IMR-90 (cell line): ENCODE measurements around the gene CYP2R1.

Experiments used
- CEBPB ChIP-seq: IDR thresholded peaks from 2 replicates; pipeline ENCODE4 v1.6.1; 2012; ENCODE audit warnings: low read depth, low read length, improper control_type of control experiment
- CHD1 ChIP-seq: IDR thresholded peaks from 2 replicates; pipeline ENCODE4 v1.6.1; 2012; ENCODE audit warnings: low read depth, low read length, improper control_type of control experiment
- MAFK ChIP-seq: IDR thresholded peaks from 2 replicates; pipeline ENCODE4 v1.6.1; 2012; ENCODE audit warnings: low read depth, low read length, improper control_type of control experiment
- RFX5 ChIP-seq: IDR thresholded peaks from 2 replicates; pipeline ENCODE4 v1.8.0; 2012; ENCODE audit warnings: low read depth, mild to moderate bottlenecking, low read length, moderate library complexity
- SMC3 ChIP-seq: fragments of 150-350 bp; IDR thresholded peaks from 2 replicates; pipeline ENCODE4 v1.6.1; 2016; ENCODE audit warnings: low read depth, mild to moderate bottlenecking, antibody characterized with exemption, low read length, moderate library complexity
- TF ChIP-seq, protein P1 (sequence below): conservative IDR thresholded peaks from 2 replicates; pipeline ENCODE4 v1.5.1; 2012; ENCODE audit warnings: mild to moderate bottlenecking, low read depth, low read length, improper control_type of control experiment

DNA sequence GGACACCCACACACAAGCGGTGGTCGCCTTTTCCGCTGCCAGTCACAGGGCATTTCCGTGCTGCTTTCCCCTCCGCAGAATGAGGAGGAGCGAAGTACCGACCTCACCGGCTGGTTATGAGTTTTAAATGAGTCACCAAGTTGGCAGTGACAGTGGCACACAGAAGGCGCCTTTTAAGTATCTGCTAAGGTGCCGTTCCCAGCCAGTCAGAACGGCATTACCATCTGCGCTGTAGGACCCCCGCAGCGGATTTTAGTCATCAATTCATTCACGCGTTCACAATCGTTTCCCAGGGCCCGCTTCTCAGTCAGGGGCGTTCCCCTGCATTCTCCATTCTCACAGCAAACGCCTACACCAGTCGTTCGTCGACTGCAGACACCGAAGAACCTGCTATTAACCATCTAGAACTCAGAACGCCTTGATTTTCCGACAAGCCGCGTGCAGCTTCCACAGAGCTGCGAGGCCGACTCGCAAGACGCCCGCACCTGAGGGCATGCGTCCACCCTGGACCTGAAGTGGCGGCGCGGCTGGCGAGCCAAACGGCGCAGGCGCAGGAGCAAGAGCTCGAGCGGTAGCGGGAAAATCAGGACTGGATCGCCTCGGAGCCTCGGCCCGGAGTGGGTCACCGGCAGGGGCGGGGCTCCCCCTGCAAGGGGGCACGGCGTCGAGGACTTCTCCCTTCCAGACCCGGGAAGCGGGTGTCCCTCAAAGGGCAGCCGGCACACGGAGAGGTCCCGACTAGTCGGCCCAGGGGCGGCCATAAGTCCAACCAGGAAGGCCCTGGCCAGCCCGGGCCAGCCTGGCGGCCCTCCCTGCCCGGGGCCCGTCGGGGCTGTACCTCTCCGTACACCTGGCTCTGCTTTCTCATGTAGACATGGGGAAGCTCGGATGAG, 642 bp downstream of the CYP2R1 start:
- no peak for TF ChIP-seq CHD1
- TF ChIP-seq, protein P1, sequence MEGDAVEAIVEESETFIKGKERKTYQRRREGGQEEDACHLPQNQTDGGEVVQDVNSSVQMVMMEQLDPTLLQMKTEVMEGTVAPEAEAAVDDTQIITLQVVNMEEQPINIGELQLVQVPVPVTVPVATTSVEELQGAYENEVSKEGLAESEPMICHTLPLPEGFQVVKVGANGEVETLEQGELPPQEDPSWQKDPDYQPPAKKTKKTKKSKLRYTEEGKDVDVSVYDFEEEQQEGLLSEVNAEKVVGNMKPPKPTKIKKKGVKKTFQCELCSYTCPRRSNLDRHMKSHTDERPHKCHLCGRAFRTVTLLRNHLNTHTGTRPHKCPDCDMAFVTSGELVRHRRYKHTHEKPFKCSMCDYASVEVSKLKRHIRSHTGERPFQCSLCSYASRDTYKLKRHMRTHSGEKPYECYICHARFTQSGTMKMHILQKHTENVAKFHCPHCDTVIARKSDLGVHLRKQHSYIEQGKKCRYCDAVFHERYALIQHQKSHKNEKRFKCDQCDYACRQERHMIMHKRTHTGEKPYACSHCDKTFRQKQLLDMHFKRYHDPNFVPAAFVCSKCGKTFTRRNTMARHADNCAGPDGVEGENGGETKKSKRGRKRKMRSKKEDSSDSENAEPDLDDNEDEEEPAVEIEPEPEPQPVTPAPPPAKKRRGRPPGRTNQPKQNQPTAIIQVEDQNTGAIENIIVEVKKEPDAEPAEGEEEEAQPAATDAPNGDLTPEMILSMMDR: no peak
- TF ChIP-seq CEBPB: no peak
- TF ChIP-seq MAFK: no peak
- no peak for TF ChIP-seq RFX5
- TF ChIP-seq SMC3: no peak
